GM12878 (cell line): ENCODE results near the gene MPDZ.

Experiments used
- BACH1 ChIP-seq: fragments of 450-650 bp; IDR thresholded peaks from 2 replicates; pipeline ENCODE4 v1.6.1; 2017; ENCODE audit warnings: mild to moderate bottlenecking, borderline replicate concordance
- CTCF ChIP-seq, 3 experiments: IDR thresholded peaks in 2 of 3; conservative IDR thresholded peaks in 1 of 3; 2 replicates each; pipeline ENCODE4 v1.5.1; 2011; ENCODE audit warnings: low read depth in 3 of 3, low read length in 3 of 3, mild to moderate bottlenecking in 3 of 3, control low read depth in 2 of 3, moderate library complexity in 2 of 3, inconsistent platforms in 1 of 3, mixed read lengths in 1 of 3; ENCODE audit not compliant: control insufficient read depth in 2 of 3, insufficient read depth in 1 of 3; ENCODE audit errors: extremely low read depth in 1 of 3
- EZH2 ChIP-seq: IDR thresholded peaks from 2 replicates; pipeline ENCODE4 v1.6.1; 2012; ENCODE audit warnings: low read depth, mild to moderate bottlenecking, control low read depth, inconsistent platforms, low read length, borderline replicate concordance; ENCODE audit not compliant: control insufficient read depth
- FOS ChIP-seq: IDR thresholded peaks from 3 replicates; pipeline ENCODE4 v1.6.1; 2011; ENCODE audit warnings: borderline replicate concordance; ENCODE audit not compliant: insufficient read length; ENCODE audit errors: extremely low read depth
- GATAD2B ChIP-seq: fragments of 450-650 bp; conservative IDR thresholded peaks from 2 replicates; pipeline ENCODE4 v1.6.1; 2017; ENCODE audit warnings: low read depth, mild to moderate bottlenecking, moderate library complexity
- JUND ChIP-seq: IDR thresholded peaks from 2 replicates; pipeline ENCODE4 v1.6.1; 2012; ENCODE audit warnings: low read depth, mild to moderate bottlenecking, low read length, improper control_type of control experiment, moderate library complexity
- NFYB ChIP-seq: IDR thresholded peaks from 2 replicates; pipeline ENCODE4 v1.6.1; 2011; ENCODE audit warnings: low read depth, mild to moderate bottlenecking, low read length, improper control_type of control experiment, moderate library complexity; ENCODE audit not compliant: insufficient read depth
- POLR2A ChIP-seq: IDR thresholded peaks from 2 replicates; pipeline ENCODE4 v1.6.1; 2011; ENCODE audit warnings: low read depth, mild to moderate bottlenecking, low read length
- POLR2AphosphoS5 ChIP-seq: IDR thresholded peaks from 2 replicates; pipeline ENCODE4 v1.6.1; 2011; ENCODE audit warnings: mild to moderate bottlenecking, low read length, inconsistent platforms
- RFX5 ChIP-seq: IDR thresholded peaks from 2 replicates; pipeline ENCODE4 v1.6.1; 2011; ENCODE audit warnings: low read depth, low read length, improper control_type of control experiment
- TF ChIP-seq, protein P1 (sequence below): IDR thresholded peaks from 2 replicates; pipeline ENCODE4 v1.6.1; 2012; ENCODE audit warnings: low read depth, low read length, improper control_type of control experiment

GRCh38 chr9:13282998-13283397 lies 3.5 kb upstream of the MPDZ start:
- TF ChIP-seq EZH2: no peak
- TF ChIP-seq, protein P1, sequence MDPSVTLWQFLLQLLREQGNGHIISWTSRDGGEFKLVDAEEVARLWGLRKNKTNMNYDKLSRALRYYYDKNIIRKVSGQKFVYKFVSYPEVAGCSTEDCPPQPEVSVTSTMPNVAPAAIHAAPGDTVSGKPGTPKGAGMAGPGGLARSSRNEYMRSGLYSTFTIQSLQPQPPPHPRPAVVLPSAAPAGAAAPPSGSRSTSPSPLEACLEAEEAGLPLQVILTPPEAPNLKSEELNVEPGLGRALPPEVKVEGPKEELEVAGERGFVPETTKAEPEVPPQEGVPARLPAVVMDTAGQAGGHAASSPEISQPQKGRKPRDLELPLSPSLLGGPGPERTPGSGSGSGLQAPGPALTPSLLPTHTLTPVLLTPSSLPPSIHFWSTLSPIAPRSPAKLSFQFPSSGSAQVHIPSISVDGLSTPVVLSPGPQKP: no peak
- TF ChIP-seq FOS: no peak
- no peak for TF ChIP-seq CTCF (IDR thresholded peaks at IDR 0.05 in 2 of 3, conservative IDR thresholded peaks at IDR 0.05 in 1 of 3; ENCODE audit: control insufficient read depth in 2 of 3, extremely low read depth in 1 of 3, insufficient read depth in 1 of 3, low read depth in 3 of 3, low read length in 3 of 3)
- no peak for TF ChIP-seq RFX5
- TF ChIP-seq GATAD2B: no peak
- no peak for TF ChIP-seq POLR2A
- TF ChIP-seq BACH1: no peak
- no peak for TF ChIP-seq POLR2AphosphoS5
- TF ChIP-seq NFYB: no peak
- TF ChIP-seq JUND: no peak
